ENCODE measurements around the gene CLMN. TPM values are rescaled to one million over a fixed set of nuclear protein-coding genes. Genes with fewer than 3 reads are reported as not detected.

The CLMN gene
- total RNA-seq, 3 donors from 2014 or later (not counting 1 experiment from before 2014, with no cell fraction given): 0.80 to 2.0 (median 1.8) TPM

- H3K36me3 ChIP-seq (ENCODE audit: control insufficient read depth, insufficient read depth, low read length): no peaks in the 10 kb centered on the region
- H3K9me3 ChIP-seq (ENCODE audit: control insufficient read depth, insufficient read depth, low read length): no peaks in the 10 kb centered on the region
- no peak for TF ChIP-seq CTCF (IDR thresholded peaks at IDR 0.05)
- no peaks in the 10 kb centered on the region for H3K4me1 ChIP-seq (ENCODE audit: control insufficient read depth, insufficient read depth, low read length)
- intact Hi-C loops (cut with micrococcal nuclease): no loop called here
- Mint-ChIP-seq H3K4me3 (no peak overlapping the region), H3K36me3 (no peaks in the 10 kb centered on the region), H3K27ac (no peak overlapping the region), H3K27me3 (ENCODE audit: low read depth in 2 of 2) (peaks cover 6 to 8% of the 10 kb centered on the region in 2 donors), H3K9me3 (no peaks in the 10 kb centered on the region), H3K4me1 (no peaks in the 10 kb centered on the region)
- no peak for ATAC-seq
- 87% methylated on average over 3 of the region's 3 CpGs for WGBS (ENCODE audit: insufficient coverage)
- no peak overlapping the region for H3K4me3 ChIP-seq (ENCODE audit: low read length)
- no peak for DNase-seq
- H3K27ac ChIP-seq (ENCODE audit: low read length): no peak overlapping the region
- H3K27me3 ChIP-seq (ENCODE audit: control insufficient read depth, insufficient read depth, low read length): no peaks in the 10 kb centered on the region
Measured at GRCh38 chr14:95213774-95214173, 105.9 kb downstream of the CLMN start.

DNA sequence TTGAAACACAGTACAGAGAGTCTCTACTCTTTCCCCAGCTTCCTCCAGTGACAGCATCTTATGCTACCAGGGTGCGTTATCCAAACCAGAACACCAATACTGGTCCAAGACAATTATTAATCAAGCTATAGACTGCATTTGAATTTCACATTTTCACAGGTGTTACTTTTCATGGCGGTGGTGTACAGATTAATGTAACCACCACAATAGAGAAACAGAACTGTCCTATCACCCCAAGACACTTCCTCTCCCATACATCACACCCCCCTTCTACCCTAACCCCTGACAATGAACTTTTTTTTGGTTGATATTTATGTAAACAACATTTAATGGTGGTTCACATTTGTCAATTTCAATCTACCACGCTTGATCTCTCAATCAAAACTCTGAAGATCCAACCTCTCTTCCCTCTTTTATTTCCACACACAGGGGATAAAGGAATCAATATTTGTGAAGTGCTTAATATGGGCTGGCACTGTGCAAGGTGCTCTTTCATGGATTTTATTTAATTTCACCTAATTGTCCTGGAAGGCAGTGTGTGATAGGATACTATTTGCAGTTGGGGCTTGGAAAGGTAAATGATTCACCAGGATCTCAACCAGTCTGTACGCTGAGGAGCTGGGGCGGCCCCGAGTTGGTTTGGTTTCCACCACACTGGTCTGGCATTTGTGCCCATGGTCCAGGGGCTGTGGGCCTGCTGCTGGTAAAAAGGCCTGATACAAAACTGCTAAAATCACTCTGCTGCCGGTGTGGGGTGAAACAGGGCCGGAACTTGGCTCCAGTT is 107.8 kb downstream of the CLMN start:
- 84% methylated on average over 8 of the region's 8 CpGs for WGBS (ENCODE audit: insufficient coverage)
- DNase-seq (no peak), ATAC-seq (no peak)

GRCh38 chr14:95210699-95211098 is 109.0 kb downstream of the CLMN start:
- 95% methylated on average over 12 of the region's 13 CpGs for WGBS (ENCODE audit: insufficient coverage)
- no peak for ATAC-seq

More for the DNA sequence above, 107.8 kb downstream of the CLMN start:
- no peaks in the 10 kb centered on the region for H3K9me3 Mint-ChIP-seq
- H3K36me3 ChIP-seq (ENCODE audit: control insufficient read depth, insufficient read depth, low read length): no peaks in the 10 kb centered on the region
- H3K4me3 Mint-ChIP-seq: no peak overlapping the region
- H3K27me3 ChIP-seq (ENCODE audit: control insufficient read depth, insufficient read depth, low read length): no peaks in the 10 kb centered on the region
- H3K36me3 Mint-ChIP-seq: no peaks in the 10 kb centered on the region
- peaks cover 4 to 6% of the 10 kb centered on the region in 2 donors for H3K27me3 Mint-ChIP-seq (ENCODE audit: low read depth in 2 of 2)
- H3K9me3 ChIP-seq (ENCODE audit: control insufficient read depth, insufficient read depth, low read length): no peaks in the 10 kb centered on the region
- no peak for TF ChIP-seq CTCF (IDR thresholded peaks at IDR 0.05)
- H3K4me1 ChIP-seq (ENCODE audit: control insufficient read depth, insufficient read depth, low read length): no peaks in the 10 kb centered on the region
- H3K4me3 ChIP-seq (ENCODE audit: low read length): no peak overlapping the region
- intact Hi-C loops (cut with micrococcal nuclease): no loop called here
- no peak overlapping the region for H3K27ac Mint-ChIP-seq
- H3K4me1 Mint-ChIP-seq: no peaks in the 10 kb centered on the region
- H3K27ac ChIP-seq (ENCODE audit: low read length): no peak overlapping the region

More at GRCh38 chr14:95210699-95211098, 109.0 kb downstream of the CLMN start:
- H3K27ac ChIP-seq (ENCODE audit: low read length): no peak overlapping the region
- no peak for DNase-seq
- H3K27ac Mint-ChIP-seq: no peak overlapping the region
- no peaks in the 10 kb centered on the region for H3K36me3 ChIP-seq (ENCODE audit: control insufficient read depth, insufficient read depth, low read length)
- H3K4me3 Mint-ChIP-seq: no peak overlapping the region
- no peak overlapping the region for H3K4me3 ChIP-seq (ENCODE audit: low read length)
- no peak for TF ChIP-seq CTCF (IDR thresholded peaks at IDR 0.05)
- H3K27me3 ChIP-seq (ENCODE audit: control insufficient read depth, insufficient read depth, low read length): no peaks in the 10 kb centered on the region
- H3K36me3 Mint-ChIP-seq: no peaks in the 10 kb centered on the region
- peaks cover 0 to 9% of the 10 kb centered on the region in 2 donors for H3K27me3 Mint-ChIP-seq (ENCODE audit: low read depth in 2 of 2)
- no peaks in the 10 kb centered on the region for H3K4me1 ChIP-seq (ENCODE audit: control insufficient read depth, insufficient read depth, low read length)
- H3K9me3 Mint-ChIP-seq: no peaks in the 10 kb centered on the region
- H3K9me3 ChIP-seq (ENCODE audit: control insufficient read depth, insufficient read depth, low read length): no peaks in the 10 kb centered on the region
- no peaks in the 10 kb centered on the region for H3K4me1 Mint-ChIP-seq
- intact Hi-C loops (cut with micrococcal nuclease): no loop called here

All from natural killer cell (primary cell).